NT2/D1 (cell line): Measurements from ENCODE around the gene CAV3.

Source experiments
- SUZ12 ChIP-seq: IDR thresholded peaks from 2 replicates; pipeline ENCODE4 v1.6.1; 2011; ENCODE audit not compliant: insufficient read length, insufficient read depth; ENCODE audit errors: extremely low read depth
- YY1 ChIP-seq: IDR thresholded peaks from 2 replicates; pipeline ENCODE4 v1.6.1; 2011; ENCODE audit not compliant: insufficient read length, insufficient read depth

DNA sequence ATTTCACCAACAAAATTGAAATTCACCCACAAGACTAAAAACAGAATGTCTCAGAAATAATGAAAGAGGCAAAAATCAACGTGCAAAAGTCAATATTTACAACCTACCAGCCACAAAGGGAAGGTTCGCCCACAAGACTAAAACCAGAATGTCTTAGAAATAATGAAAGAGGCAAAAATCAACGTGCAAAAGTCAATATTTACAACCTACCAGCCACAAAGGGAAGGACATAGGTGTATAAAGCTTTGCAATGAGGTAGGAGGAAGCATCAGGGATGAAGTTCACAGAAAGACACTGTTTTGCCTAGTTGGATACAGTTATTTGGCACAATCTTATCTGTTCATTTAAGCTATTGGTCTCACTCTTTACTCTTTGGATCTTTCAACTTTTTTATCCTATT lies 21.5 kb downstream of the CAV3 start:
- TF ChIP-seq SUZ12 (no peak), YY1 (no peak)
